ENCODE data around the gene ARHGEF28. TPM values are rescaled to one million over a fixed set of nuclear protein-coding genes. Genes with fewer than 3 reads are reported as not detected.

The ARHGEF28 gene
- total RNA-seq, 1 experiment from 2014 or later: 0.57 TPM

DNA sequence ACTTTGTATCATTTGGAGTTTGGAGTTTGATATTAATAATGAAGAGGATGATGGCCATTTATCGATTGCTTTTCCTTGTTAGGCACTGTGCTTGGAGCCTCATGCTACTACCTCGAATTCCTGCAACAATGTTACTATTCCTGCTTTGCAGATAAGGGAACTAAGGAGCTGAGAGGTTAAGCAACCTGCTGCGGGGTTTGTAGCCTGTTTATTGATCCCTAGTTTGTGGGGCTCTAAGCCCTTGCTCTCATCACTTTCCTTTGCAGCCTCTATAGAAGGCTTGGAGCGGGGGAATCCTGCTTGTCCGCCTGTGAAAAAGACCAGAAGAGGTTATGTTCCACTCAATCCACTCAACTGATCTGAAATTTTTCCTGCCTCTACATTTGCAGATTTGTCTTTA is 15.8 kb downstream of the ARHGEF28 start:
- Histone ChIP-seq H2BK15ac (ENCODE audit: low read depth, low read length) (no peak overlapping the region), H2BK5ac (ENCODE audit: insufficient read length, low read length) (no peak overlapping the region), H4K8ac (replicated peaks; ENCODE audit: insufficient read length, low read depth, low read length) (no peak overlapping the region), H2BK12ac (ENCODE audit: insufficient read length, low read depth, low read length) (no peak overlapping the region), H3K4ac (ENCODE audit: low read depth, low read length) (no peak overlapping the region), H3K79me1 (ENCODE audit: insufficient read depth, low read depth, low read length, poor library complexity, severe bottlenecking) (no peaks in the 10 kb centered on the region), H4K91ac (ENCODE audit: insufficient read length, low read depth, low read length) (no peak overlapping the region), H3K14ac (ENCODE audit: insufficient read depth, low read length) (no peak overlapping the region), H2BK120ac (ENCODE audit: low read depth, low read length, poor library complexity, severe bottlenecking) (no peak overlapping the region), H3K18ac (ENCODE audit: insufficient read length, low read depth, low read length) (no peak overlapping the region), H3K9me3 (ENCODE audit: control insufficient read depth, low read depth, low read length) (no peaks in the 10 kb centered on the region), H3K23ac (ENCODE audit: insufficient read length, low read depth, low read length) (no peak overlapping the region), H3K4me2 (ENCODE audit: insufficient read depth, insufficient read length, low read length) (no peak overlapping the region), H3K27me3 (ENCODE audit: insufficient read depth, low read length) (no peaks in the 10 kb centered on the region), H2AK5ac (ENCODE audit: insufficient read length, low read length) (no peak overlapping the region), H3K9ac (ENCODE audit: extremely low read depth, insufficient read length, low read length) (no peak overlapping the region), H3K4me1 (ENCODE audit: insufficient read depth, low read length) (no peaks in the 10 kb centered on the region; the same call in 1 of the 2 replicates), H4K5ac (ENCODE audit: insufficient read length, low read depth, low read length) (no peak overlapping the region), H3T11ph (ENCODE audit: low read length) (no peak overlapping the region), H3K27ac (ENCODE audit: insufficient read length, low read depth, low read length) (no peak overlapping the region), H3K79me2 (ENCODE audit: insufficient read depth, low read length) (no peaks in the 10 kb centered on the region), H4K20me1 (ENCODE audit: control insufficient read depth, insufficient read depth, insufficient read length) (no peaks in the 10 kb centered on the region), H3K56ac (ENCODE audit: insufficient read length, low read depth, low read length) (no peak overlapping the region), H2BK20ac (ENCODE audit: low read depth, low read length, poor library complexity, severe bottlenecking) (no peak overlapping the region), H3K23me2 (ENCODE audit: insufficient read length, low read depth, low read length, poor library complexity, severe bottlenecking) (no peaks in the 10 kb centered on the region), H2AFZ (ENCODE audit: low read length) (no peak overlapping the region)
- no CpG with 5 or more reads among the region's 5 CpGs for WGBS (ENCODE audit: extremely low coverage, insufficient read length, low lambda C conversion rate)
- Mint-ChIP-seq H3K36me3 (ENCODE audit: insufficient read depth in 1 of 3, low read depth in 3 of 3) (no peaks in the 10 kb centered on the region), H3K4me3 (no peak overlapping the region), H3K27me3 (ENCODE audit: low read depth) (peaks cover 12% of the 10 kb centered on the region), H3K4me1 (peaks cover 24 to 41% of the 10 kb centered on the region in 2 experiments), H3K9me3 (no peaks in the 10 kb centered on the region), H3K27ac (no peak overlapping the region)
- no peak for DNase-seq
- TF ChIP-seq, protein P1, sequence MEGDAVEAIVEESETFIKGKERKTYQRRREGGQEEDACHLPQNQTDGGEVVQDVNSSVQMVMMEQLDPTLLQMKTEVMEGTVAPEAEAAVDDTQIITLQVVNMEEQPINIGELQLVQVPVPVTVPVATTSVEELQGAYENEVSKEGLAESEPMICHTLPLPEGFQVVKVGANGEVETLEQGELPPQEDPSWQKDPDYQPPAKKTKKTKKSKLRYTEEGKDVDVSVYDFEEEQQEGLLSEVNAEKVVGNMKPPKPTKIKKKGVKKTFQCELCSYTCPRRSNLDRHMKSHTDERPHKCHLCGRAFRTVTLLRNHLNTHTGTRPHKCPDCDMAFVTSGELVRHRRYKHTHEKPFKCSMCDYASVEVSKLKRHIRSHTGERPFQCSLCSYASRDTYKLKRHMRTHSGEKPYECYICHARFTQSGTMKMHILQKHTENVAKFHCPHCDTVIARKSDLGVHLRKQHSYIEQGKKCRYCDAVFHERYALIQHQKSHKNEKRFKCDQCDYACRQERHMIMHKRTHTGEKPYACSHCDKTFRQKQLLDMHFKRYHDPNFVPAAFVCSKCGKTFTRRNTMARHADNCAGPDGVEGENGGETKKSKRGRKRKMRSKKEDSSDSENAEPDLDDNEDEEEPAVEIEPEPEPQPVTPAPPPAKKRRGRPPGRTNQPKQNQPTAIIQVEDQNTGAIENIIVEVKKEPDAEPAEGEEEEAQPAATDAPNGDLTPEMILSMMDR (conservative IDR thresholded peaks at IDR 0.05): no peak
